Measurements from ENCODE around the gene DNAAF5.

DNAAF5 gene

DNA sequence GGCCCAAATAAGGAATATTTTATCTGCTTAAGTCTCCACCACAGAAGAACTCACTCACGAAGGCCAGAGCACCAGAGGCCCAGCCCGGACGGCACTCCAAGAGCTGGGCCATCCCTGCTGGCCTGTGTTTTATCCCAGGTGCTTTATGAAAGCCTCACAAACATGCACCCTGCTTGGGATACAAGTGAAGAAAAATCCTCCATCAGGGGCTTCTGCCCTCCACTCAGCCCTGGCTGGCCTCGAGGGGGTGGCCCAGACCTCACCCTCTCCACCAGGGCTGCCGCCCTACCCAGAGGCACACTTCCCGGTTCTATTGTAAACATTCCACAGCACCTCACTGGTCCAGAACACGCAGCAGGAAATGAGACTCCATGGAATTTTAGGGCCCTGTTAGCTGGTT is 19.8 kb upstream of the DNAAF5 start:
- no peak for DNase-seq (ENCODE audit: low read depth in 3 of 3, low spot score in 1 of 3)

GRCh38 chr7:707296-708000 is 19.1 kb upstream of the DNAAF5 start:
- no peak for DNase-seq (ENCODE audit: low read depth in 3 of 3, low spot score in 1 of 3)

DNA sequence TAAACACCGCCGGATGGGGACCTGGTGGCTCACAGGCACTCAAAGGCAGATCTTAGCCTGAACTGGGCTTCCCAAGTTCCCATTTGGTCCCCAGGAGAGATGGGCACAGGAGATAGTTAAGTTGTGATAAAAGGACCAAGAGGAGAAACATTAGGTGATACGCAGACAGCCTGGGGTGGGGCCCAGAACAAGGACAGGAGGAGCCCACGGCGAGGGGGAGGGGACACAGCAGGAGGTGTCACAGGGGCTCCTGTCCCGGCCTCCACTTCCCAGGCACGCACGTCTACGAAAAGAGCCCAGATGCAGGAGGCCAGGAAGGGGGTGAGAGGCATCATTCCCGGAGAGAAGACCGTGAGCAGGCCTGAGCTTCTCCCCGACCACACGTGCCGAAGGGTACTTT is 16.3 kb upstream of the DNAAF5 start:
- DNase-seq (ENCODE audit: low read depth in 3 of 3, low spot score in 1 of 3) = no peak

GRCh38 chr7:711093-711921 is 15.2 kb upstream of the DNAAF5 start:
- no peak for DNase-seq (ENCODE audit: low read depth in 3 of 3, low spot score in 1 of 3)

DNA sequence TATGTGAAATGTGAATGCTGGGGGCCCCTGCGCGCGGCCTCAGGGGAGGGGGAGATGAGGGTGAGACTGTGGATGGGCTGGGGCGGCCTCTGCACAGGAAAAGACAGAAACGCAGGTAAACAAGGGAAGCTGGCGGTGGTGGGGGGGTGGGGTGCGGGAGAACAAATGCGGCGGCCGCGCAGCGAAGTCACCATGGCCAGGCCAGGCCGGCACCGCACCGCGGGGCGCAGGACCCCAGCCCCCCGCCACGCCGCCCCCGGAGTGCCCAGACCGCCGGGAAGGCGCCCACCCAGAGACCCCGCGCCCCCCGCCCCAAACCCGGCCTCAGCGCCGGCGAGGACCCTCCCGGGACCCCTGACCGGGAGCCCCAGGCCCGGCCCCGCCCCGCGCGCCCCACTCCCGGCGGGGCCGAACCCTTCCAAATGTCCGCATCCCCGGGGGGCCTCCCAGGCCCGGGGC is 14.5 kb upstream of the DNAAF5 start:
- no peak for DNase-seq (ENCODE audit: low read depth in 3 of 3, low spot score in 1 of 3)

DNA sequence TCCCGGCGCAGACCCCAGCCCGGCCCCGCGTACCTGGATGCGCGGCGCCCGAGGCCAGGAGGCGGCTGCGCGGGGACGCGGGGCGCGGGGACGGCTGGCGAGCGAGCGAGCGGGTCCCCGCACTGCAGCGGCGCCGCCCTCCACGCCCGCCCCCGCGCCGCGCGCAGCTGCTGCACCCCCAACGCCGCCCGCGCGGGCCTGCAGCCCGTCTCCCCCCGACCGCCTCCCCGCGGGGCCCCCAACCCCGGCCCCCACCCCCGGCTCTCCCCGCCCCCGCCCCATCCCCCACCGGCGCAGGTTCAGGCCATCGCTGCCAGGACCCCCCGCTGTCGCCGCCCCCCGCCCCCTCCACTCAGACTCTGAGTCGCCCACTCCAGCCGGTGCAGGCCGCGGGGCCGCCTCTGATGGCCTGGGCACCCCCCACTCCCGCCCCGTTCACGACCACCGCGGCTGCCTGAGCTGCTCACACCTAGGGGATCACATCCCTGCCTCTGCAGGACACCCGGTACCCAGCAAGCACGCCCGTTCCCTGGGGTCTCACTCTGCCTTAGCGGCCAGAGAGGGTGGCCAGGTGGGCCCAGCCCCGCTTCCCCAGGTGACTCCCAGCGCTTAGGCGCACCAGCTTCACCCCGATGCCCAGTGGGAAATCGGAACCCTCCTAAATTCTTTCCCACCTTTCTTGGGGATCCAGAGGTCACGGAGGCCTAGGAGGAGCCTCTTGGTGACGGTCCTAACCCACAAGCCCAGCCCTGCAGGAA is 13.9 kb upstream of the DNAAF5 start:
- DNase-seq (ENCODE audit: low read depth in 3 of 3, low spot score in 1 of 3) = no peak

DNA sequence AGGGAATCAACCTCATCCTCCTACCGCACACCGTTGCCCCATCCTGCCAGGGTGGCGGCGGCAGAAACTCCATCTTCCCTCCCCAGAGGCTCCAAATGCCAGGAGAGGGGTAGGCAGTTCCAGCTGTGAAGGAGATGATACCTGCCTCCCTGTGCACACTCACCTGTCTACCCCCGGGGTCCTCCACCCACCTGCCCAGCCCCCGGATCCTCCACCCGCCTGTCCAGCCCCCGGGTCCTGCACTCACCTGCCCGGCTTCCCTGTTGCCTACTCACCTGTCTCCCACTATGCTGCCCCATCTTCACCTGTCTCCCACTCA is 13.4 kb upstream of the DNAAF5 start:
- no peak for DNase-seq (ENCODE audit: low read depth in 3 of 3, low spot score in 1 of 3)

DNA sequence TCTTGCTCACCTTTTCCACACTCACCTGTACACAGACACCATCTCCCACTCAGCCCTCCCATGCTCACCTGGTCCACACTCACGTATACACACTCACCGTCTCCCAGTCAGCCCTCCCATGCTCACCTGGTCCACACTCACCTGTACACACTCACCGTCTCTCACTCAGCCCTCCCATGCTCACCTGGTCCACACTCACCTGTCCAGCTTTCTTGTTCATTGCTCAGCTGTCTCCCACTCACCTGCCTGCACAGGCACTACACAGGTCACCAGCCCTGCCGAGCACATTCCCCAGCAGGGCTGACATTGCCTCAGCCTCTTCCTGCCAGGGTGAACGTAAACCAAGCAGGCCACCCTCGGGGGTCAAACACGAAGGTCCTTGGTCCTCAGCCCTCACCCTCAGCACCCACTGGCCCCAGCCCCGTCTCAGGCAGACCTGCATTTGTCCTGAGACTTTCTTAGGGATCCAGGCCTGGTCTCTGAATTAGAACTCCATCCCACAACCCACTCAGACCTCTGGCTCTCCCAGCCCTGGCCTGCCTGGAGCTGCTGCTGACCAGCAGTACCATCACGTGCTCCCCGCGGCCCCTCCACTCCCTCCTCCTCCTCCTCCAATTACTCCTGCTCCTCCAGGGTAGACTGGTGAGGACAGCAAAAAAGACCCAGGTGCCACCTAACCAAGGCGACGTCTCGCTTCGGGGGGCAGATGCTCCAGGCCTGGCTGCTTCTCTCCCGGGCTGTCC is 12.8 kb upstream of the DNAAF5 start:
- no peak for DNase-seq (ENCODE audit: low read depth in 3 of 3, low spot score in 1 of 3)

DNA sequence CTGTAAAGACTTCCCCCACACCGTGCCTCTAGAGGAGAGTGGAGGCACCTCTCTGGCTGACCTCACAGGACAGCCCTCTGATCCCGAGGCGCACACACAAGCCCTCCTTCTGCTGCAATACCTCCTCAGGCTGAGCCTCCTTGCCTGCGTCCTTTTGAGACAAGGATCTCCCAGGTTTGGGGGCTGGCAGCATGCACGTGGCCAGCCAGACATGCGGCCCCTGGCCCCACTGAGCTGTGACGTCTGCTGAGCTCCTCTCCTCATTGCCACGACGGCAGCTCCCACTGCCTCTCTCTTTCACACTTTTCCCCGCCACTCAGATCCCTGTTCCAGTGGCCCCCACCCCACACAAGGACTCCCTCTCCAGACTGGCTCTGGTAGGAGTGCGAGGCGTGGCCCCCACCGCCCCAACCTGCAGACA is 12.2 kb upstream of the DNAAF5 start:
- no peak for DNase-seq (ENCODE audit: low read depth in 3 of 3, low spot score in 1 of 3)

DNA sequence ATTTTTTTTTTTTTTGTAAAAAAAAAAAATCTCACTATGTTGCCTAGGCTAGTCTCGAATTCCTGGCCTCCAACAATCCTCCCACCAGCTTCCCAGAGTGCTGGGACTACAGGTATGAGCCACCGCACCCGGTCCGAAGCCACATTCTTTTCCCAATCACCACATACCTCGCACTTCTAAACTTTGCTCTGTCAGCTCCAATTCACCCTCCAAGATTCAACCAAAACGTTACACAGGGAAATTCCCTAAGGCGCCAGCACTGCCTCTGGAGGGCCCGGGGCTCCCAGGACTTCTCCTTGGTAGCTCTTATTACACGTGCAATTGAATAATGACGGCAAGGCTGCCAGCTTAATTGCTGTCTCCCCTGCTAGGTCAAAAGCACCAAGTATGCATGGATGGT is 10.3 kb upstream of the DNAAF5 start:
- no peak for DNase-seq (ENCODE audit: low read depth in 3 of 3, low spot score in 1 of 3)

DNA sequence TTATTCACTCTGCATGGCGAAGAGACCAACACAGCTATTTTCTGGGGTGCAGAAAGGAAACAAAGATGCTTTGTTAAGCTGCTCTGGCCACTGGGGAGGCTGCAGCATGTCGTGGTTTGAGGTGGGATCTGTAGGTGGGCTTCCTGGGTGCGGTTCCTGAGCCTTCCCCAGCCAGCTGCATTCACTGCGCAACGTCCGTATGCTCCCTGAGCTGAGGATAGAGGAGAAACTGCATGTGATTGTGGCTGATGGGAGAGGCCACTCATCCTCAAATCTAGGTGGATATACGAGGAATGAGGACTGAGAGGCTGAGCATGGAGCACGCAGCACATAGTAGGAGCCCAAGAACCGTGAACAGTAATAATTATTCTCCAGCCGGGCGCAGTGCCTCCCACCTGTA is 9.9 kb upstream of the DNAAF5 start:
- no peak for DNase-seq (ENCODE audit: low read depth in 3 of 3, low spot score in 1 of 3)

GRCh38 chr7:721619-722248 is 4.8 kb upstream of the DNAAF5 start:
- DNase-seq (ENCODE audit: low read depth in 3 of 3, low spot score in 1 of 3) = no peak

DNA sequence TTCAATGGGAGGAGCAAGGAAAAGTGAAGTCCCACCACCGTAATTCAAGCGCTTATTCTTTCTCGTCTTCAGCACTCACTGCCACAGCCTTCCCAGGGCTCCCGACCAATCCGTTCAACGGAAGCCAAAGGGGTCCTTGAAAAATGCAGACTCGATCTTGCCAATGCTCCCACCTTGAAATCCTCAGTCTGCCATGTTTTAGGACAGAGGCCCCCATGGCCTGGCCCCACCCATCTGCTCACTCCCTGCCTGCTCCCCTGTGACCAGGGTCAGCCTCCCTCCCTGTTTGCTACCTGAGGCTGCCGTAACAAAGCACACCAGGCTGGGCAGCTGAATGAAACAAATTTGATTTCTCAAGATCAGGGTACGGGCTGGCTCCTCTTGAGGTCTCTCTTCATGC is 3.0 kb upstream of the DNAAF5 start:
- no peak for DNase-seq (ENCODE audit: low read depth in 3 of 3, low spot score in 1 of 3)

- DNase-seq (ENCODE audit: low read depth in 3 of 3, low spot score in 1 of 3) = no peak
Observed at GRCh38 chr7:724298-724697, 2.2 kb upstream of the DNAAF5 start.

DNA sequence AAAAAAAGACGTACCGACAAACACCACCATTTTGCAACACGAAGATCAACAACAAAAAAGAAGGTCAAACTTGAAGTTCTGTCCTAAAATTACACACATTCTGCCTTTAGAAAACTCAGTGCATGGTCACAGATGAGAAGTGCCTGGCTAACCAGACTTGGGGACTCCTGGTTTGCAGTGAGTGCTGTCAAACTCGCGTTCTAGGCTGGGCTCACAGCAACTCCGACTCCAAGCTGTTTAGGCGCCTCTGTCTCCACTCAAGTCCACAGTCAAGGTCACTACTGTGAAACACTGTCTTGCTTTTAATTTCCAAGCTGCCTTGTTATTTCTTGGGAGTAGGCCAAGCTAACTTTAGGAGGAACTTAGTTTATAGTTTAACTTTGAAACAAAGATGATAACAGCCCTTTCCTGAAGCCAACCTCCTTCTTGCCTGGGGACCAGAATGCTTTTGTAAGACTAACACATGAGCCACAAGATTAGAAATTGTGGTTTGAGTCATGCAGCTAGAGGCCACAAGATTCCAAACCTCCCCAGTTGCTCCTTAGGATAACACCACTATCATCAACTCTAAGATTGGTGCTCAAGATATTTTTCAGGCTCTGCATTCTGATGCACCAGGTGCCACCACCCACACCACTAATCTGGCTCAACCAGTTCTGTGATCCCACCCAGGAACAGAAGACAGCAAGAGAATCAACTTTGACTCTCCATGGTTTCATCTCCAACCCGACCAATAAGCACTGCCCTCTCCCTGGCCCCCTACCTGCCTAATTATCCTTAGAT is 1.1 kb upstream of the DNAAF5 start:
- DNase-seq (ENCODE audit: low read depth in 3 of 3, low spot score in 1 of 3) = no peak

DNA sequence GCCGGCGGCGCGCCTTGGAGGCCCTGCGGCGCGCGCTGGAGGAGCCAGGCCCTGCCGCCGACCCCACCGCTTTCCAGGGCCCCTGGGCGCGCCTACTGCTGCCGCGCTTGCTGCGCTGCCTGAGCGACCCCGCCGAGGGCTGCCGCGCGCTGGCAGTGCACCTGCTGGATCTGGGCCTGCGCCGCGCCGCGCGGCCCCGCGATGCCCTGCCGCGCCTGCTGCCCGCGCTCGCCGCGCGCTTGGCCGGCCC is 280 bp downstream of the DNAAF5 start:
- DNase-seq (ENCODE audit: low read depth in 3 of 3, low spot score in 1 of 3) = no peak

GRCh38 chr7:727104-727805 is 756 bp downstream of the DNAAF5 start, which contains the start of gene PRKAR1B:
PRKAR1B (minus strand) TSS chr7:727281; CDS start chr7:711505, 15,776 bp downstream.
- peak in 1 of 3 donors; percentile 37 for DNase-seq (ENCODE audit: low read depth in 3 of 3, low spot score in 1 of 3)

DNA sequence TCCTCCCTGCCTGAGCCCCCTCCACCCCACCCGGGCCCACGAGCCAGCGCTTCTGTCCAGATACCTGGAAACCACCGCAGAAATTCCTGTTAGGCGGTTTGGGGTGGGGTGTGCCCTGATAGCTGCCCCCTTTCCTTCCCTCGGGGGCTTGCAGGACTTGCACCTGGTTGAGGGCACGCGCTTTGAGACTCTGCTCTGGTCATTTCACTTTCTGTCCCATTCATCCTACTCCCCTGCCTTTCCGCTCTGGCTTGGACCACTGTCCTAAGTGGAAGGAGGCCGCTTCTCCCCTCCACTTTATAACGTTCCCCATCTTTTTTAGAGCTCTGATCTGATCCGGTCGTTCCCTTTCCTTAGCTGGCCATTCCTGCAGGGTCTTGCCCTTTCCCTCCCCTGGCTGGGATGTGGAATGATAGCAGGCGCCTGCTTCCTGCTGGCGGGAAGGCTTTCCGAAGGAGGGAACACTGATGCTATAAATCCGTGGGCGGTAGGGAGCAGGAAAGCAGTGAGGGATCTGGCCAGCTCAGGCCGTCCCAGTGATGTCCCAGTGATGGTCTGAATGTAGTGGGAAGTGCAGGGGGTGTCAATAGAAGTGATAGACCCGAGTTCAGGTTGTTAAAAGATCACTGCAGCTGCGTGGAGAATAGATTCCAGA is 1.4 kb downstream of the DNAAF5 start:
- DNase-seq (ENCODE audit: low read depth in 3 of 3, low spot score in 1 of 3) = no peak

- no peak for DNase-seq (ENCODE audit: low read depth in 3 of 3, low spot score in 1 of 3)
Observed at GRCh38 chr7:728602-729001, 2.1 kb downstream of the DNAAF5 start.

Data from stimulated activated CD4-positive, alpha-beta T cell treated with anti-CD3 and anti-CD28 coated beads, TNF-alpha, amount 100 ng/mL, for 1 hour (primary cell).